ENCODE results near the gene SDK1.

Gene SDK1

GRCh38 chr7:3965794-3966395, 664.8 kb downstream of the SDK1 start:
- no peak for DNase-seq

- no peak for DNase-seq
These were observed 667.2 kb downstream of the SDK1 start for GRCh38 chr7:3968234-3968633.

- DNase-seq: no peak
These were observed 668.2 kb downstream of the SDK1 start for GRCh38 chr7:3969286-3969685.

GRCh38 chr7:3971323-3971722, 670.3 kb downstream of the SDK1 start:
- no peak for DNase-seq

- DNase-seq: no peak
These were observed 672.2 kb downstream of the SDK1 start for GRCh38 chr7:3973264-3973663.

- DNase-seq: no peak
These were observed 673.3 kb downstream of the SDK1 start for GRCh38 chr7:3974329-3974728.

GRCh38 chr7:3975371-3975770, 674.3 kb downstream of the SDK1 start:
- DNase-seq: no peak

GRCh38 chr7:3977391-3977790, 676.3 kb downstream of the SDK1 start:
- no peak for DNase-seq

- DNase-seq: no peak
These were observed 677.8 kb downstream of the SDK1 start for GRCh38 chr7:3978839-3979238.

GRCh38 chr7:3979611-3980299, 678.7 kb downstream of the SDK1 start:
- DNase-seq: no peak

GRCh38 chr7:3980300-3980643, 679.2 kb downstream of the SDK1 start:
- no peak for DNase-seq

GRCh38 chr7:3981281-3981680, 680.2 kb downstream of the SDK1 start:
- no peak for DNase-seq

GRCh38 chr7:3984456-3984855, 683.4 kb downstream of the SDK1 start:
- DNase-seq: no peak

GRCh38 chr7:3986927-3987326, 685.9 kb downstream of the SDK1 start:
- DNase-seq: no peak

- no peak for DNase-seq
These were observed 686.4 kb downstream of the SDK1 start for GRCh38 chr7:3987426-3987927.

- DNase-seq: no peak
These were observed 688.7 kb downstream of the SDK1 start for GRCh38 chr7:3989723-3990122.

GRCh38 chr7:3991731-3992231, 690.7 kb downstream of the SDK1 start:
- no peak for DNase-seq

GRCh38 chr7:3992841-3993240, 691.8 kb downstream of the SDK1 start:
- DNase-seq: no peak

GRCh38 chr7:3994764-3995163, 693.7 kb downstream of the SDK1 start:
- DNase-seq: no peak

GRCh38 chr7:3995187-3995586, 694.1 kb downstream of the SDK1 start:
- DNase-seq: no peak

- no peak for DNase-seq
These were observed 697.0 kb downstream of the SDK1 start for GRCh38 chr7:3998060-3998459.

GRCh38 chr7:4000139-4000538, 699.1 kb downstream of the SDK1 start:
- no peak for DNase-seq

GRCh38 chr7:4000934-4001333, 699.9 kb downstream of the SDK1 start:
- no peak for DNase-seq

GRCh38 chr7:4001742-4002141, 700.7 kb downstream of the SDK1 start:
- DNase-seq: no peak

- no peak for DNase-seq
These were observed 702.5 kb downstream of the SDK1 start for GRCh38 chr7:4003503-4003902.
